ENCODE measurements around the gene TMEM175. TPM values are rescaled to one million over a fixed set of nuclear protein-coding genes. Genes with fewer than 3 reads are reported as not detected.

Gene TMEM175
- total and polyA plus RNA-seq, 2 donors from 2014 or later, result 26.0 to 31.1 TPM

DNA sequence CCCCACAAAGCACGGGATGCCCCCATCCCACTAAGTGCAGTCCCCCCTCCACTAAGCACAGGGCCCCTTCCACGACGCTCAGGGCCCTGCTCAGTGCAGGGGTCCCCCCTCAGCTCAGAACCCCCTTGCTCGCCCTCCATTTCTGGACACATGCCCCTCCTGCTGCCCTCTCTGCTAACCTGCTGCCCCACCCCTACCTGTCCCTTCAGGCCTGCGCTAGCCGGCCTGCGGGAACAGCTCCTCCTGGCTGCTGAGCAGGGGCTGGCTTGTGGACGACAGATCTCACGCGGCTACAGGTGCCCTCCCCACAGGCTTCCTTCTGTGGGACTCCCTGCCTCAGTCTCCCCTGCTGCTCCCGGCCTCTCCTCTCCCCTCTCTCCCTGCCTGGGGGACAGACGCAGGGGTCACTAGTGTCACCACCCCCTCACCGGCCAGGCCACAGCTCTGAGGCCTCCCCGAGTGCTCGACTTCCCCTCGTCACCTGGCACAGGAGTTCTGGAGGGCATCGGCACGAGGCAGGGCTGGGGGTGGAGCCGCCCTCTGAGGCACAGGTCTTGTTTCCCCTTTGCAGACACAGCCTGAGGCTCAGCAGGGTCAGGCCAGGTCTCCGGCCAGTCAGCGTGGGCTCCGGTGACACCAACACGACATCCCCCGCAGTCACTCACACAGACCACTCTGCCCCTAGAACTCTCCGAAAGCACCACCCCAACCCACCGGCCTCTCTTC lies 21.7 kb upstream of the TMEM175 start:
- peaks cover 0 to 20% (median 8%) of the 10 kb centered on the region in 3 donors for H3K36me3 ChIP-seq (ENCODE audit: control insufficient read depth in 2 of 3, insufficient read depth in 3 of 3, low read length in 3 of 3)
- no peaks in the 10 kb centered on the region for H3K9me3 ChIP-seq (ENCODE audit: control insufficient read depth in 2 of 3, insufficient read depth in 1 of 3, low read length in 3 of 3)
- H3K4me1 ChIP-seq (ENCODE audit: control insufficient read depth in 2 of 3, insufficient read depth in 2 of 3, low read depth in 1 of 3, low read length in 3 of 3), result peaks cover 0 to 3% (median 0%) of the 10 kb centered on the region in 3 donors
- DNase-seq (peak in 1 of 5 donors; percentile 67), FAIRE-seq (no peak)
- H3K27ac ChIP-seq (ENCODE audit: low read depth in 2 of 2, low read length in 2 of 2), result no peak overlapping the region
- TF ChIP-seq, protein P1, sequence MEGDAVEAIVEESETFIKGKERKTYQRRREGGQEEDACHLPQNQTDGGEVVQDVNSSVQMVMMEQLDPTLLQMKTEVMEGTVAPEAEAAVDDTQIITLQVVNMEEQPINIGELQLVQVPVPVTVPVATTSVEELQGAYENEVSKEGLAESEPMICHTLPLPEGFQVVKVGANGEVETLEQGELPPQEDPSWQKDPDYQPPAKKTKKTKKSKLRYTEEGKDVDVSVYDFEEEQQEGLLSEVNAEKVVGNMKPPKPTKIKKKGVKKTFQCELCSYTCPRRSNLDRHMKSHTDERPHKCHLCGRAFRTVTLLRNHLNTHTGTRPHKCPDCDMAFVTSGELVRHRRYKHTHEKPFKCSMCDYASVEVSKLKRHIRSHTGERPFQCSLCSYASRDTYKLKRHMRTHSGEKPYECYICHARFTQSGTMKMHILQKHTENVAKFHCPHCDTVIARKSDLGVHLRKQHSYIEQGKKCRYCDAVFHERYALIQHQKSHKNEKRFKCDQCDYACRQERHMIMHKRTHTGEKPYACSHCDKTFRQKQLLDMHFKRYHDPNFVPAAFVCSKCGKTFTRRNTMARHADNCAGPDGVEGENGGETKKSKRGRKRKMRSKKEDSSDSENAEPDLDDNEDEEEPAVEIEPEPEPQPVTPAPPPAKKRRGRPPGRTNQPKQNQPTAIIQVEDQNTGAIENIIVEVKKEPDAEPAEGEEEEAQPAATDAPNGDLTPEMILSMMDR (IDR thresholded peaks at IDR 0.05; ENCODE audit: borderline replicate concordance, extremely low read depth, insufficient read depth), result no peak
- intact Hi-C loops (cut with DNase I), result no loop called here
- H3K27me3 ChIP-seq (ENCODE audit: control insufficient read depth, insufficient read depth, low read length), result no peaks in the 10 kb centered on the region
- no peak overlapping the region for H3K4me3 ChIP-seq (ENCODE audit: low read length in 3 of 3)
- H3K9ac ChIP-seq (ENCODE audit: low read length in 3 of 3), result no peak overlapping the region

DNA sequence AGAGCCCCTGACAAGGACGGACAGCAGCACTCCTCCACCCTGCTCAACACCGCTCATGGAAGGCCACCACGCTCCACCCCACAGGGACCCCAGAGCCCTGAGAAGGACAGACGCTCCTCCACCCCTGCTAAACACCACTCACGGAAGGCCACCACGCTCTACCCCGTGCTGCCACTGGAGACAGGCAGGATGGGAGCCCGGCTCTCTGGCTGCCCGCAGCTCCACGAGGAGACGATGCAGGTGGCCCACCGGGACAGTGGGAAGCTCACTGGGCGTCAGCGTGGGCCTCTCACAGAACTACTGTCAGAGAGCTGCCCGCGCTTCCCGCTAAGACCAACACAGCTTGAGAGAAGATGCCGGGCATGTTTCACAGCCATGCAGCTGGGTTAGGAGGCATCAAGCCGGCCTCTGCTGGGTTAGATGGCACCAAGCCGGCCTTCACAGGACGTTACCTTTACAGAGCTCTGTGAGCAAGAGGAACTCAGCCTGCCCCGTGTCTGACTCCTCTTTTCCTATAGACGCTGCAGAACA lies 21.0 kb upstream of the TMEM175 start:
- Histone ChIP-seq H3K36me3 (ENCODE audit: control insufficient read depth in 2 of 3, insufficient read depth in 3 of 3, low read length in 3 of 3) (peaks cover 0 to 20% (median 8%) of the 10 kb centered on the region in 3 donors), H3K9me3 (ENCODE audit: control insufficient read depth in 2 of 3, insufficient read depth in 1 of 3, low read length in 3 of 3) (no peaks in the 10 kb centered on the region), H3K4me3 (ENCODE audit: low read length in 3 of 3) (no peak overlapping the region), H3K9ac (ENCODE audit: low read length in 3 of 3) (no peak overlapping the region), H3K27ac (ENCODE audit: low read depth in 2 of 2, low read length in 2 of 2) (no peak overlapping the region), H3K4me1 (ENCODE audit: control insufficient read depth in 2 of 3, insufficient read depth in 2 of 3, low read depth in 1 of 3, low read length in 3 of 3) (peaks cover 0 to 3% (median 0%) of the 10 kb centered on the region in 3 donors), H3K27me3 (ENCODE audit: control insufficient read depth, insufficient read depth, low read length) (no peaks in the 10 kb centered on the region)
- intact Hi-C loops (cut with DNase I), result no loop called here
- DNase-seq (peak in 1 of 5 donors; percentile 64), FAIRE-seq (no peak)
- TF ChIP-seq, protein P1 (IDR thresholded peaks at IDR 0.05; ENCODE audit: borderline replicate concordance, extremely low read depth, insufficient read depth), result no peak

- intact Hi-C loops (cut with DNase I), result no loop called here
- no peak for FAIRE-seq
- Histone ChIP-seq H3K27me3 (ENCODE audit: control insufficient read depth, insufficient read depth, low read length) (no peaks in the 10 kb centered on the region), H3K9me3 (ENCODE audit: control insufficient read depth in 2 of 3, insufficient read depth in 1 of 3, low read length in 3 of 3) (no peaks in the 10 kb centered on the region), H3K9ac (ENCODE audit: low read length in 3 of 3) (no peak overlapping the region), H3K36me3 (ENCODE audit: control insufficient read depth in 2 of 3, insufficient read depth in 3 of 3, low read length in 3 of 3) (peaks cover 0 to 20% (median 8%) of the 10 kb centered on the region in 3 donors), H3K4me1 (ENCODE audit: control insufficient read depth in 2 of 3, insufficient read depth in 2 of 3, low read depth in 1 of 3, low read length in 3 of 3) (peaks cover 0 to 3% (median 0%) of the 10 kb centered on the region in 3 donors), H3K4me3 (ENCODE audit: low read length in 3 of 3) (no peak overlapping the region), H3K27ac (ENCODE audit: low read depth in 2 of 2, low read length in 2 of 2) (peak overlapping the region; percentile 32 to 48)
- DNase-seq, result peak in 1 of 5 donors; percentile 65
- TF ChIP-seq, protein P1 (IDR thresholded peaks at IDR 0.05; ENCODE audit: borderline replicate concordance, extremely low read depth, insufficient read depth), result no peak
Measured at GRCh38 chr4:911871-912490, 20.3 kb upstream of the TMEM175 start.

Measured in kidney (tissue), 14 donors.